Embryonic facial prominence (tissue), 1 donor: ENCODE results near the gene TTC28.
"Not testable (repeated sequence)": the region's sequence is repeated elsewhere in the genome, so short reads cannot be mapped to it uniquely, and the experiment has no call there.

Source experiments
- DNase-seq: peaks from one replicate; pipeline ENCODE4 v3.0.0-alpha.2; 2016; ENCODE audit errors: extremely low spot score

The TTC28 gene

DNA sequence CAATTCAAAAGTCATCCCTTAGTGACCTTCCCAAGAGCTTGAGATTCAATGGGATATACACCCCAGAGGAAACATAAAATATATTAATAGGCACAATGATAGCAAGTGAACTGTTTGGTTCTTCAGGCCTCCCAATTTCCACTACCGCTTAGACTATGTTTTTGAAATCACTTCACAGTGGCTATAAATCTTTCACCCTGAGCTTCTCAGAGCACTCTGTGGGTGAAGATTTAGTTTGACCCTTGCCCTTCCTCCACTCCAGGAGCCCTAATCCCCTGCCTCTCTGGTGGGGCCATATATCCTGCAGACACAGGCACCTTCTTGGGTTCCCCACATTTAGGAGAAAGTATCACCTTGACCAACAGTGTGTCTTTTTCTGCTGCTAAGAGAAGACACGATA is 573.7 kb downstream of the TTC28 start:
- no peak for DNase-seq

DNA sequence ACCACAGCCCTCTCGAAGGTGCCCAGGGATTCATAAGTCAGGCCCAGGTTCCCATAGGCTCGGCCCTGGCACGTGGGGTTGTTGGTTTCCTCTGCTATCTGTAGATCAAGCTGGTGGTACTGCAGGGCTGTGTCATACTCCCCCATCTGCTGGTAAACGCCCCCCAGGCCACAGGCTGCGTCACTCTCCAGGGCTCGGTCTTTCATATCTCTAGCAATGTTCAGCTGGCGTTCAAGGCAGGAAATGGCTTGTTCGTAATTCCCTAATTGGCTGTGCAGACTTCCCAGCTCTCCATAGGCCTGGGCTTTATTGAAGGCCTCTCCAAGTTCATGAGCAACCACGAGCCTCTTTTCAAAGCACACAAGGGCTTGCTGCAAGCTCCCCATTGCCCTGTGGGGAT is 574.2 kb downstream of the TTC28 start:
- no peak for DNase-seq

DNA sequence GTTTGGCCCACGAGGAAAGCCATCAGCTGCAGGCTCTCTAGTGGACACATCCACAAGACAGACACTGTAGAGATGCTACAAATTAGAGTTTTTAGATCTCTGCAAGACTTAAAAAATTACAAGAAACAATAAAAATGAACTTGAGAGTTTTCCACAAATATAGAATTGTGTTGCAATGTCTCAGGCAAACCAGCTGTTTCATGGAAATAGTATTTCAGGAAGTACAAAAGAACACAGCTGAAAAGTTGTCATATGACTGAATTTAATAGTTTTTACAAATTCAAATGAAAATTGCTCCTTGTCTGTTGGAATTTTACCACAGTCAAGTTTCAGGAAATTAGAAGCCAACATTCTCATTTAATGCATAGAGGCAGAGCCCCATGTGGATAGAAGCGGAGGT is 576.0 kb downstream of the TTC28 start:
- DNase-seq, result no peak

DNA sequence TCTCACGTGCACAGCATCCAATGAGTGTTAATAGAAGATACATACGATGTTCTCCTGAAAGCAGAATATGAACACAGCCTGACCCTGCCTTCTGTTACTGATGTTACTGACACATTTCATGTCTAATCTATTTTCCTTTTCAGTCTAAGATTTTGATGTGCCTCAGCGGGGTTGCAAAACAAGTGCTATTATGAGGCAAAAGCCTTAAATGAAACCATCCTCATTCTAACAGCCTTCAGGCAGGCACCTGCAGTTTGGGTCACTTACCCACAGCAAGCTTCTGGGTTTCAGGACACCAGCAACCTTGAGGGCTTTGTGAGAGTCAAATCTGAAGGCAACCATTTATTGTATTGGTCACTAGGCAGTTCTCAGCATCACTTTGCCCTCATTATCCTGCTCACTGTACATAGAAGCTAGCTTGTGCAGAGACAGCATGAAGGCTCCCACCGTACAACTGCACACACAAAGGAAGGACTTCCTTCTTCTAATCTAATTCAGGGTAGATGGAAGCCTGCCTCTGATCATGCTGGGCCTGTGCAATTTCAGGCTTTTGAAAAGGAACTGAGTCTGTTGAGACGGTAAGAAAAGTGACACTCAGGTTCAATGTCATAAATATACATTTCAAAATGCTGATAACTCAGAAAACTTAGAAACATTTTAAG is 577.4 kb downstream of the TTC28 start:
- DNase-seq, result no peak

DNA sequence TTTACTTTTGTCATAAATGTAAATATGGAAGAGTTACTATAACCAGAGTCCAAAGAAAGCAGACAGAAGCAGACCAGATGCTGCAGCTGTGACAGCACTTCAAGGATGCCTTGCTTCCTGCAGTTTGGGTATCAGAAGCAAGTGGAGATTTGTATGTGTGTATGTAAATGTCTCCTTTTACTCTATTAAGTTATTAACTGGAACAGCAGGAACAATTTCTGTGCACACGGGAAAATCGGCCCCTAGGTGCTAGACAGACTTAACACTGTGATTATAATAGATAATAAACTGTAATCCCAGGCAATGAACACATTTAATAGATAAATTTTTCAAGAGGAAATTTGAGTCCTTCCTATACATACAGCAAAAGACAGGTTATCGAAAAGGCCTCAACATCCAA is 582.0 kb downstream of the TTC28 start:
- DNase-seq, result no peak

DNA sequence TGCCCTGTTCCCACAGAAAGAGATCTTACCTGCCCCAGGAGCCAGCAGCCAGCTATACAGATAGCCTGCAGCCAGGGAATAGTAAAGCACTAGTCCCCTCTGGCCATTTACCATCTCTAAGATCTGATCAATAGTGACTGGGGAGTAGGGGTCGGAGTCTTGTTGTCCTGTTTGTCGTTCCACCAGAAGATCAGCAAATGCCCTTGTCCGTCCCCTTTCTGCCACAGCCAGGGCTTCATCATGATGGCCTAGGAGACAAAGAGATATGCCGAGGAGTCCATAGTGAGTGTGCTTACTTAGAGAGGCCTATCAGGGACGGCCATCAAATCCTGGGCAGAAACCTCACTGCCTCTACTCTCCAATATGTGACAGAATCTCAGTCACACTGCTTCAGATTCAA is 583.5 kb downstream of the TTC28 start:
- no peak for DNase-seq

DNA sequence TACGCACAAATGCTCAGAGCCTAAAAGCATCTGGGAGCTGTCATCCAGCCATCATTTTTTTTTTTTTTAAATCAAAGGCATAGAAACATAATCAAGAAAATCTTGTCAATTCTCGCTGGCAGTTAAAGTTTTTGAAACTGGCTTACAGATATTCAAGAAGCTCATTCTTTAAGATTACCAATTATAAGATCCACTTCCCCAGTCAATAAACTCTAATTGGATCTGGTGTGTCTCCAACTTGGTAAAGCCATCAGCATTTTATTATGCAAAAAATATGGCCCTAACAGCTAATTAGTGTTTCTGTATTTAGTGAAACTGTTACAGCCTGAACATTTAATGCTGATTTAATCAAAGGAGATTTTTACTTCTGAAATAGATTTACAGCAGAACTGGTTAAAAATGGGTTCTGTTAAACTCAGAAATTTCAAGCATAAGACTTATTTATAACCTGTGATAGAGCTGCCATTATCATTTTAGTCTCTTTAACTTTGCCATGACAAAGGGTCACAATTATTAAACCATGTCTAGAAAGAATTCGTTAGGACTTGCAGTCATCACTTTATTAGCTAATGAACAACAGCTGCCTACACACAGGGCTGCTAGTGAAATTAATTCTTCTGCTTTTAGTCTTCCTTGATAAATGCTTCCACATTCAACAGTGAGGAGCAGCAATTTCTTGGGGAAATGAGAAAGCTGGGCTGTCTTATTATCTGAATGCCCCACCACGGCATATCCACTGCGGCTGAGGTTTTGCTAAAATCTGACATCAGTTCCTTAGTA is 584.1 kb downstream of the TTC28 start:
- DNase-seq, result no peak

DNA sequence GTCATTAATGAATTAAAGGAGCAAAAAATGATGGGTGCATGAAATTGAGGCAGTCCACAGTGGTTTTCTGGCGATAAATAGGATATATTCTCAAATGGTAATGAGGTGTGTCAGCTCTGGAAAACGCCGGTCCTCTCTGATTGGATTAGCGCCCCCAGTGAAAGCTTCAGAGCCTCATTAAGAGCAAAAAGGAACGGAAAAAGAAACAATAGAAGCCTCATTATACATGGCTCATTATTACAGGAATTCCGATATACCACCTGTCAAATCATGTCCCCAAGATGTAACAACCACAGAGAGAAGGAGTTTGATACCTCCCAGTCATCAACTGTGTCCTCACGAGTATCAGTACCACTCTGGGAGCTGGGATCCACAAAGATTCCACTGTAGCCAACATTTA is 584.9 kb downstream of the TTC28 start:
- no peak for DNase-seq

DNA sequence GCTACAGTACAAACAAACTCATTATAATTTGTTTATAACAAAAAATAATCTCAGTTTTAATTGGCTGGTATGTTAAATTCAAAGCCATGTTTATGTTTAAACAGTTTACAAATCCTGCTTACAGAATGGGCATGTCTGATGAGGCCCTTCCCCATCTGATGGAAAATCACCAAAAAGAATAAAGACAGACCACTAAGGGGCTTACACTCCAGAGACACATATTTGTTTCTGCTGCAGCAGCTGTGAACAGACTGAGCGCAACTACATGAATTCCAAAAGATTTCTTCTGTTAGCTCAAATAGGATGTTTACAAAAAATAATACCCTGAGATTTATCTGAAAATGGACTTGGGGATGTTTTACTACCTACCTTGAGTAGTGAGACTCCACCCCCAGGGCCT is 585.9 kb downstream of the TTC28 start:
- DNase-seq, result no peak

DNA sequence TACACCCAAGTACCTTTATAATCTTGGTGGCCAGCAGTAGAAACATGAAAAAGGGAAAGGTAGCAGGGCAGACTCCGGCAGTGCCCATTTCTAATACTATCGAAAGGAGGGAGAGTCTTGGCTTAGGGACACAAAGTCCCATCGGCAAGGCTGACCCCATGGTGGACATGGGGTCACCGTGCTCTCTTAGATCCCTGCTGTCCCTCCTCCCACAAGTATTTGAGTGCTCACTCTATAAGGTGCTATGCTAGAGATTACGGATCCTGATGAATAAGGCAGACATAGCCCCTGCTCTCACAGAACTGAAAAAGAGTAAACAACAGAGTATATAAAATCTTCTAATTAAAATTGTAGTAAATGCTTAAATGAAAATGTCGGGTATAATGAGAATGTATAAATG is 588.2 kb downstream of the TTC28 start:
- DNase-seq, result no peak

DNA sequence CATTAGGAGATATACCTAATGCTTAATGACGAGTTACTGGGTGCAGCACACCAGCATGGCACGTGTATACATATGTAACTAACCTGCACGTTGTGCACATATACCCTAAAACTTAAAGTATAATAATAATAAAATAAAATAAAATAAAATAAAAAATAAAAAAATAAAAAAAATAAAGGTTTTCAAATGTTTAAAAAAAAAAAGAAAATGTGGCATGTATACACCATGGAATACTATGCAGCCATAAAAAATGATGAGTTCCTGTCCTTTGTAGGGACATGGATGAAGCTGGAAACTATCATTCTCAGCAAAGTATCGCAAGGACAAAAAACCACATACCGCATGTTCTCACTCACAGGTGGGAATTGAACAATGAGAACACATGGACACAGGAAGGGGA is 590.1 kb downstream of the TTC28 start:
- not testable (repeated sequence) for DNase-seq

DNA sequence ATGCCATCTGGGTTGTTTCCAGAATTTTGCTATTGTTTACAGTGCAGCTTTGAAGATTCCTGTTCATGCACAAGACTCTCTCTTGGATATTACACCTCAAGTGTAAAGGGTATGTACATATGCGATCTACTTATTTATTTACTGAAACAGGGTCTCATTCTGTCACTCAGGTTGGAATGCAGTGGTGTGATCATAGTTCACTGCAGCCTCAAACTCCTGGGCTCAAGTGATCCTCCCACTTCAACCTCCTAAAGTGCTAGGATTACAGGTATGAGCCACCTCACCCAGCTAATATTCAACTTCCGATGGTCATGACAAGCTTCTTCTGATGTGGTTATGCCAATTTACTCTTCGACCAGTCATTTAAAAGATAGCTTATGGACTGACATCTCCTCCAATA is 602.5 kb downstream of the TTC28 start:
- DNase-seq, result no peak

DNA sequence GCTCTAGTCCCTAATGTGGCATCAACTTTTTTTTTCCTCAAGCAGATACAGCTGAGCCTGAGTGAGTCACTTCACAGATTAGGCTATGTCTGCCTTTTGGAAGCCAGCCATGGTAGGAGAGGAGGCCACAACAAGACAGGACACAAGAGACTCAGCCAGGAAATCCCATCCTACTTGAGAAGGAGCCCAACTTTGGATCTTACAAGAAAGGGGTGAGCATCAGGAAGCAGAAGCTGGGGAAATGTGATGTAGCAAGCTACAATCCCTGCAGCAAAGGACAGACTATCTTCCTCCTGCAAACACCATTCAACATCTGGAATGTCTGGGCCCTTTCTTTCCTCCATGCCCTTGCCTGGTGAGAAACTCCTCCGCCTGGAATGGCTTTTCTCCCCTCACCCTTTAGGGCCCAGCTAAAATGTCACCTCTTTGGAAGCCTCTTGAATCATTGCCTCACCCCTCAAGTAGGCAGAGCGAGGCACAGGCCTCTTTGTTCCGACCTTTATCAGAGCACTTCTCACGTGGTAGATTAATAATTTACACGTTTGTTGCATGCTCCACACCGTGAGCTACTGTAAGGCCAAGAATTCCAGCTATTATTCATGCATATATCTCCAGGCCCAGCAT is 604.2 kb downstream of the TTC28 start:
- DNase-seq, result no peak

DNA sequence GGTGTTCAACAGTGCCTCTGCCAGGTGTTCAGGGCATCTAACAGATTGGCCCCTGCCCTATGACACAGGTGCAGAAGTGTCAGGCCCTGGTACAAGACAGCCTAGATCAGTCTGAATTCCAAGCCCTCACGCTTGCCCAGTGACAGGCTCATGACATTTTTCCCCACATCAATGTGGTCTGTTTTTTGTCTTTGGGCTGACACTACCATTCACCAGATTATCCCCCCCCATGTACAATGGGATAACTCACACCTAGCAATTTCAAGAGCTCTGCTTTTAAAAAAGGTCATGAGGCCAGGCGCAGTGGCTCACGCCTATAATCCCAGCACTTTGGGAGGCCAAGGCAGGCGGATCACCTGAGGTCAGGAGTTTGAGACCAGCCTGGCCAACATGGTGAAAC is 605.1 kb downstream of the TTC28 start:
- no peak for DNase-seq

DNA sequence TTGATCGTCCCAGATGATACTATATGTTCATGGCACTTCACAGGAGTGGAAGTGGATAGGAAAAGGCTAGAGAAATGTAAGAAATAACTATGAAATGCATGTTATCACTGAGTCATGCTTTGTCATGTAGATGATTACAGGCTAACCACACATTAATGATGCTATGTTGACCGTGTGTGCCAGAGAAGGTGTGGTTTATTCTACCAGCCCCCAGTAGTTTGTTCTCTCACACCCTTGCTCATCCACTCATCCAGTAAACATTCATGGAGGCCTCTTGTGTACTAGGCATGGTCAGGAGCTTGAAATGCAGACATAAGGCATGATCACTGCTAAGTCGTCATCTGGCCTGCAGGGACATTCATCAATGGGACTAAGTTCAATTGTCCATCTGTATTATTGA is 607.6 kb downstream of the TTC28 start:
- DNase-seq, result no peak

DNA sequence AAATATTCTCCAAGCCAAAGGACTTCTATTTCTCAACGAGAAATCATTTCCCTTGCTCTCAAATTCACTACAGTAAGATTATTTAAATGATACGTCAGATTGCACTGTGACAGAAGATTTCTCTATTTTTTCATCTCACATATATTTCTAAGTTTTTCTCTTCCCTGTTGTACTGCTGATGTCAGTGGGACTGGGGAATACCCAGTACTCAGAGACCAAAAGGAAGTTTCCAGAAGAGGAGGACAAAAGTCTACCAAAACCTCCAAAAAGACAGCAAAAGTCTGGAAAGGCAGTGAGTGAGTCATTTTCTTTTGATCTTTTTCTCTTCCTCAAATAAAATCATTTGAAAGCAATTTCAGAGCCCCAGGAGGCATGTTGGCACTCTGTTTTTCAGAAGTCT is 610.8 kb downstream of the TTC28 start:
- no peak for DNase-seq

DNA sequence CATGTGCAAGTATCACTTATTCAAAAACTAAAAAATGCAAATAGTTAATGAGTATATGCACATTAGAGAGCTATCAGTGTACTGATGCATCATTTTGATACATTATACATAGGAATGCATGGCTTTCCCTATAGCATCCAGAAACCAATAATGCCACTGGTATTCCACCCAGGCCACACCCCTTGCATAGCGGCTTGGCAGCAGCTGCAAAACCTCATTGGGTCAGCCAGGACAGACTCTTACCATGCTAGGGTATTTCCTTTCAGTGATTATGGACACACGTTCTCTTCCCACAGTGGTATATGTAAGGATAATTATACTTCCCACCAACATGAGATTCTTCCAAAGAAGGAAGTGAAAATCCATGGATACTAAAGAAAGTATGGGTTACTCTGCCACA is 614.7 kb downstream of the TTC28 start:
- DNase-seq, result no peak

DNA sequence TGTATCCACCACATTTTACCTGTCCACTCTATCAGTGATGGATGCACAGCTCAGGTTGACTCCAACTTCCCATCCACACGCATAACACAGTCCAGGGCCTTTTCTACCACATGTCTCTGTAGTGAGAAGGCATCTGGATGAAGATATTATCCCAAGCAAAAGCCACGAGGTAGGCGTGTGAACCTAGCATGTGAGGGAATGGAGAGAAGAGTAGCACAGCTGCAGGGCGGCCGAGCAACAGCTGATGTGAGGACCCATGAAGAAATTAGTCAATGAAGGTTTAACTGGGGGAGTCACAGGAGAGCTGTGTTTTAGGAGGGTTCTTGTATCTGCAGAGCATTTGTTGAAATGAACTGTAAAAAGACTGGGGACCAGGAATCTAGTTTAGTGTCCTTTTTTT is 616.0 kb downstream of the TTC28 start:
- DNase-seq, result no peak

DNA sequence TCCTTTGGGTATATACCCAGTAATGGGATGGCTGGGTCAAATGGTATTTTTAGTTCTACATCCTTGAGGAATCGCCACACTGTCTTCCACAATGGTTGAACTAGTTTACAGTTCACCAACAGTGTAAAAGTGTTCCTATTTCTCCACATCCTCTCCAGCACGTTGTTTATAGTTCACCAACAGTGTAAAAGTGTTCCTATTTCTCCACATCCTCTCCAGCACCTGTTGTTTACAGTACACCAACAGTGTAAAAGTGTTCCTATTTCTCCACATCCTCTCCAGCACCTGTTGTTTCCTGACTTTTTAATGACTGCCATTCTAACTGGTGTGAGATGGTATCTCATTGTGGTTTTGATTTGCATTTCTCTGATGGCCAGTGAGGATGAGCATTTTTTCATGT is 619.0 kb downstream of the TTC28 start:
- not testable (repeated sequence) for DNase-seq

DNA sequence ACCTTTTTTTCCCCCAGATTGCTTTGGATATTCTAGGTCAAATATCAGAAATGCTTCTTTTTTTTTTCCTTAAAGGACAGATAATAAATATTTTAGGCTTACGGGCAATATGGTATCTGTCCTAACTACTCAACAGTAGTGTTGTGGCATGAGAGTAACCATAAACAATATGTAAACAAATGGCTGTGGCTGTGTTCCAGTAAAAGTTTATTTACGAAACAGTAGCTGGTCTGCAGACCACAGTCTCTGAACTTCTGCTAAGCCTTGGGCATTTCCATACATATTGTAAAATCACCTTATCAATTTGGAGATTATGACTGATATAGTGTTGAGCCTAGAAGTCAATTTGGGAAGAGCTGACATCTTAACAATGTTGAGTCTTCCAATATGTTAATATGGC is 621.6 kb downstream of the TTC28 start:
- no peak for DNase-seq

DNA sequence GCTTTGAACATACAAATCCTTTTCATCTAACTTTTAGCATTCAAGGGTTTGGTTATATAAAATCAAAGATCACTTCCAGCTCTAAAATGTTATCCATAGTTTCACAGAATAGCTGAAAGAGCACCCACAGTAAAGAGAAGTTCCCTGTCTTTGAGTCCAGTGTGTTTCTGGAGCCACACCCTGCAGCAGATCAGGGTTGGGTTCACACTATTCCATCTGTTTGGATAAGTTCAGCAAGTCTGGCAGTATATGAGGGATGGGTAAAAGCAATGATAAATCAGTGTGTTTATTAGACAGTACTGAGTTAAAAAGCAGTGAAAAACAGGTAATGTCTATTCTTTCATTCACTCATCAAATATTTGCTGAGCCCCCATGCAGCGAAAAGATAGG is 624.8 kb downstream of the TTC28 start:
- no peak for DNase-seq

DNA sequence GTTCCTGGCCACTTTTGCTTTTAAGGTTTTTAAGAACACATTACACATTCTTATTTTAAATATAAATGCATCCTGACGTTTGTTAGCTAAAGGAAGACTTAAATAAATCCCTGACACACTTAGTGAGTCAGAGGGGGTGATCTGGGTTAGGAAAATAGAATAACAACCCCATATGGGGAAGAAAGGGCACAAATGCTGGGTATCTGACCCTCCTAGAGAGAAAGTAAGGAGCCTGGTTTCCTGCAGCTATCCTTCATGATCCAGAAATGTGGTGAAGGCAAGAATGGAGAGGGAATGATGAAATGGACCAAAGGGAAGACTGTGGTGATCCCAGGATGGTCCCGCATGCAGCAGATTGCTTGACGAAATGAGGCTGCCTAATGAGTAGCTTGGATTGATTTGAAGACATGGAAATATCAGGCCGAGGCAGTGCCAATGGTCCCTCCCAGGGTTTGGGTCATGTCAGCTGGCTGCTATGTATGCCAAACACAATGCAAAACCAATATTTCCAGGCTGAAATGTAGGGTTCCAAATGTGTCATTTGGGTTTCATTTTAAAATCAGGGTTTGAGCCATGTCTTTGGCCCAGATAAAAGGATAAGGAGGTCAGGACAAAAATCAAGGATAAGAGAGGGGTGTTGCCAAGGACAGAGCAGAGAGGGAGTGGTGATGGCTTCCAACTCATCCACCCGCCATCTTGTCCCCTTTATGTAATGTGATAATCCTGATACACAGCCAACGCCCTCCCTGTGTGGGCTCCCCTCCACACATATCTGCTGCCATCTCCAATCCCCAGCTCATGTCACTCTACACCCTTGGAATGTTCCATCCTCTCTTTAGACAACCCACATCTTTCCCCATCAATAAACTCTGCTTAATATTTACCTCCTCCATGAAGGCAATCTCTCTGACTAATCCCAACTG is 625.5 kb downstream of the TTC28 start:
- DNase-seq, result no peak
